ENCODE measurements around the gene NRXN3.

Gene NRXN3

DNA sequence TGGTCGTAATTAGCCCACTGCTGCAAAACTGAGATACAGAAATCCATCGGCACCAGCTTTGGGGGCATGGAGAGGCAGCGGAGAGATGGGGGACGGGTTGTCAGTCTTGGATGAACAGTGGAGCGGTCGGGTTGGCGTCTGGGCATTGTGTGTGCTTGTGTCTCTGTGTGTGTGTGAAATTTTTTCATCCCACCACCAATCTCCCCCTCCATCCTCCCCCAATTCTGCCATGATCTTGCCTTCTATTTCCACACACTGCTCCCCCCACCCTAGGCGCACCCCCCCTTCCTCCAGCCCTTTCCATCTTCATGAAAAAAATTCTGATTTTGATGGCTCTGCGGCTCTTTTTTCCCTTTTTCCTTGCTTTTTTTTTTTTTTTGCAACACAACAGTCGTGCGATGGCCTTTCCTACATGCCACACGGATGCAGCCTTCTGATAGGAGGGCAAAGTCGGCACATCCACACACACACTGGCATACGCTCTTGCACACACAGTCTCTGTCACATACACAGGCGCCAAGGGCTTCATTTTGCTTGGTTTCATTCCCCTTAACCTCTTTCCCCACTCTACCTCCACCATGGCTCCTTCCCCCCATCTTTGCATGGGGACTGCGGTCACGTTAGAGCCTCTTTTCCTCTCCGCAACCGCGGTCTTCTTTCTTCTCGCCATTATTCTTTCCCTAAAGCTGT lies 3.3 kb downstream of the NRXN3 start:
- Histone ChIP-seq H3K27ac (ENCODE audit: low read depth, low read length) (no peak overlapping the region), H2AFZ (ENCODE audit: low read length, unreplicated experiment) (no peak overlapping the region), H3K79me2 (ENCODE audit: control insufficient read depth, insufficient read depth, low read length, unreplicated experiment) (no peaks in the 10 kb centered on the region), H3K4me1 (ENCODE audit: control insufficient read depth, insufficient read depth, low read length, unreplicated experiment) (no peaks in the 10 kb centered on the region), H3K4me3 (ENCODE audit: low read depth, low read length) (no peak overlapping the region), H3K36me3 (ENCODE audit: insufficient read depth, low read length) (no peaks in the 10 kb centered on the region), H3K27me3 (ENCODE audit: insufficient read depth, low read length) (no peaks in the 10 kb centered on the region)

DNA sequence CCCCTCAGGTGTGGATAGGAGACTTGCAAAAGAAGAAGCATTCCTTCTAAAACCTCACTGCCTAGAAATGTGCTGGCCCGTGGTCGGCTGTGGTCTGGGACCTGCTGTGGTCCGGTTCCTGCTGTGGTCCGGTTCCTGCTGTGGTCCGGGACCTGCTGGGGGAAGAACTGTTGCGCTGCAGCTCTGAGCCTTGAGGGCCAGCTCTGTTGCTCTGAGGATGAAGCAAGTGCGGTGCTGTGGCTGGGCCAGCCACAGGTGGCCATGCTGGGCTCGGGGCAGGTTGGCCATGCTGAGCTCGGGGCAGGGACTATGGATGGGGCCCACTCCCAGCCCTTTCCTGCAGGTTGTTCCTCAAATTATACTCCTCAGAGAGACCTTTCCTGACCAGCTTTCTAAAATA lies 5.2 kb downstream of the NRXN3 start:
- Histone ChIP-seq H3K4me3 (ENCODE audit: low read depth, low read length) (no peak overlapping the region), H2AFZ (ENCODE audit: low read length, unreplicated experiment) (no peak overlapping the region), H3K4me1 (ENCODE audit: control insufficient read depth, insufficient read depth, low read length, unreplicated experiment) (no peaks in the 10 kb centered on the region), H3K36me3 (ENCODE audit: insufficient read depth, low read length) (no peaks in the 10 kb centered on the region), H3K27me3 (ENCODE audit: insufficient read depth, low read length) (no peaks in the 10 kb centered on the region), H3K27ac (ENCODE audit: low read depth, low read length) (no peak overlapping the region), H3K79me2 (ENCODE audit: control insufficient read depth, insufficient read depth, low read length, unreplicated experiment) (no peaks in the 10 kb centered on the region)

GRCh38 chr14:78178071-78178470 lies 7.9 kb downstream of the NRXN3 start:
- Histone ChIP-seq H3K4me3 (ENCODE audit: low read depth, low read length) (no peak overlapping the region), H3K36me3 (ENCODE audit: insufficient read depth, low read length) (no peaks in the 10 kb centered on the region), H3K27me3 (ENCODE audit: insufficient read depth, low read length) (no peaks in the 10 kb centered on the region), H3K79me2 (ENCODE audit: control insufficient read depth, insufficient read depth, low read length, unreplicated experiment) (no peaks in the 10 kb centered on the region), H2AFZ (ENCODE audit: low read length, unreplicated experiment) (no peak overlapping the region), H3K4me1 (ENCODE audit: control insufficient read depth, insufficient read depth, low read length, unreplicated experiment) (no peaks in the 10 kb centered on the region), H3K27ac (ENCODE audit: low read depth, low read length) (no peak overlapping the region)

GRCh38 chr14:78178971-78179370 lies 8.8 kb downstream of the NRXN3 start:
- Histone ChIP-seq H3K4me3 (ENCODE audit: low read depth, low read length) (no peak overlapping the region), H3K4me1 (ENCODE audit: control insufficient read depth, insufficient read depth, low read length, unreplicated experiment) (no peaks in the 10 kb centered on the region), H3K27ac (ENCODE audit: low read depth, low read length) (no peak overlapping the region), H3K27me3 (ENCODE audit: insufficient read depth, low read length) (no peaks in the 10 kb centered on the region), H3K36me3 (ENCODE audit: insufficient read depth, low read length) (no peaks in the 10 kb centered on the region), H3K79me2 (ENCODE audit: control insufficient read depth, insufficient read depth, low read length, unreplicated experiment) (no peaks in the 10 kb centered on the region), H2AFZ (ENCODE audit: low read length, unreplicated experiment) (no peak overlapping the region)

- H3K4me3 ChIP-seq (ENCODE audit: low read depth, low read length), result no peak overlapping the region
- H2AFZ ChIP-seq (ENCODE audit: low read length, unreplicated experiment), result no peak overlapping the region
- no peaks in the 10 kb centered on the region for H3K4me1 ChIP-seq (ENCODE audit: control insufficient read depth, insufficient read depth, low read length, unreplicated experiment)
- H3K27ac ChIP-seq (ENCODE audit: low read depth, low read length), result no peak overlapping the region
- H3K36me3 ChIP-seq (ENCODE audit: insufficient read depth, low read length), result no peaks in the 10 kb centered on the region
- no peaks in the 10 kb centered on the region for H3K79me2 ChIP-seq (ENCODE audit: control insufficient read depth, insufficient read depth, low read length, unreplicated experiment)
- H3K27me3 ChIP-seq (ENCODE audit: insufficient read depth, low read length), result no peaks in the 10 kb centered on the region
These were observed 11.1 kb downstream of the NRXN3 start for GRCh38 chr14:78181270-78181669.

- no peaks in the 10 kb centered on the region for H3K36me3 ChIP-seq (ENCODE audit: insufficient read depth, low read length)
- H3K27me3 ChIP-seq (ENCODE audit: insufficient read depth, low read length), result no peaks in the 10 kb centered on the region
- H3K27ac ChIP-seq (ENCODE audit: low read depth, low read length), result no peak overlapping the region
- H2AFZ ChIP-seq (ENCODE audit: low read length, unreplicated experiment), result no peak overlapping the region
- H3K4me3 ChIP-seq (ENCODE audit: low read depth, low read length), result no peak overlapping the region
- H3K4me1 ChIP-seq (ENCODE audit: control insufficient read depth, insufficient read depth, low read length, unreplicated experiment), result no peaks in the 10 kb centered on the region
- H3K79me2 ChIP-seq (ENCODE audit: control insufficient read depth, insufficient read depth, low read length, unreplicated experiment), result no peaks in the 10 kb centered on the region
These were observed 12.5 kb downstream of the NRXN3 start for GRCh38 chr14:78182722-78183121.

DNA sequence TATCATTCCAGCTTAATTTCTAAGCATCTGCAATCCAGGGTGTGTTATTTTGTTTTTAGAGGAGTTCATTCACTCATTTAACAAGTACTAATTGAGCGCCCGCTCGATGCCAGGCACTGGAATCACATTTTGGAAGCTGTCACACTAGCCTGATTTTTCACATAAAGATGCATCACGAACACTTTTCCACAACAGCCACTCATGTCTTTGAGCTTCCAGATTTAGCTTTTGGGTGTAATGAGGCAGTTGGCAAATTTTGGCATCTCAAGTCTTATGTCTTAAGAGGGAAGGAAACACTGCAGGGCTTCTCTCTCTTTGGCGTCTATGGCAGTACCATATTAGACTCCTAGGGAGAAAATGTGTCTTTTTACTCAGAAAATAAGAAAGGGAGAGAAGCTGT lies 14.0 kb downstream of the NRXN3 start:
- Histone ChIP-seq H3K4me1 (ENCODE audit: control insufficient read depth, insufficient read depth, low read length, unreplicated experiment) (no peaks in the 10 kb centered on the region), H2AFZ (ENCODE audit: low read length, unreplicated experiment) (no peak overlapping the region), H3K27ac (ENCODE audit: low read depth, low read length) (no peak overlapping the region), H3K4me3 (ENCODE audit: low read depth, low read length) (no peak overlapping the region), H3K36me3 (ENCODE audit: insufficient read depth, low read length) (no peaks in the 10 kb centered on the region), H3K79me2 (ENCODE audit: control insufficient read depth, insufficient read depth, low read length, unreplicated experiment) (no peaks in the 10 kb centered on the region), H3K27me3 (ENCODE audit: insufficient read depth, low read length) (no peaks in the 10 kb centered on the region)

DNA sequence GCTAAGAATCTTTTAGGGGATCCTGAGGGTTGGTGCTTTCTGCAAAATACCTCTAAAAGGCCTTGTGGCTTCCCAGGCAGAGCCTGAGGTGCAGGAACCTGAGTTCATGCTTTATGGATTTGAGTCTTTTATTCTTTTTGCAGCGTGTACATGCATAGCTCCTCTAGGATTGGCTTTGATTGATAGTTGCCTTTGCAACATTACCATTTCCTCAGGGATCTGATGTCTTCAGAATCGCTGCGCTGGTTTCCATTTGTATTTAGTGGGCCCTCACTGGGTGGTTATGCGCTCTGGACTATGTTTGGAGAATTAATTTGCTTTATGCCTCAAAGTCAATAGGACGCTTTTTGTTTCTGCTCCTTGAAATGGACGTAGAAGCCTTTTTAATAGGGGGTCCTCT lies 16.1 kb downstream of the NRXN3 start:
- no peaks in the 10 kb centered on the region for H3K36me3 ChIP-seq (ENCODE audit: insufficient read depth, low read length)

GRCh38 chr14:78188882-78189281 lies 18.7 kb downstream of the NRXN3 start:
- Histone ChIP-seq H3K79me2 (ENCODE audit: control insufficient read depth, insufficient read depth, low read length, unreplicated experiment) (no peaks in the 10 kb centered on the region), H3K4me1 (ENCODE audit: control insufficient read depth, insufficient read depth, low read length, unreplicated experiment) (no peaks in the 10 kb centered on the region), H2AFZ (ENCODE audit: low read length, unreplicated experiment) (no peak overlapping the region), H3K27ac (ENCODE audit: low read depth, low read length) (no peak overlapping the region), H3K27me3 (ENCODE audit: insufficient read depth, low read length) (no peaks in the 10 kb centered on the region), H3K36me3 (ENCODE audit: insufficient read depth, low read length) (no peaks in the 10 kb centered on the region), H3K4me3 (ENCODE audit: low read depth, low read length) (no peak overlapping the region)

More for the DNA sequence above, 16.1 kb downstream of the NRXN3 start:
- no peak overlapping the region for H2AFZ ChIP-seq (ENCODE audit: low read length, unreplicated experiment)
- no peak overlapping the region for H3K27ac ChIP-seq (ENCODE audit: low read depth, low read length)
- H3K4me3 ChIP-seq (ENCODE audit: low read depth, low read length), result no peak overlapping the region
- no peaks in the 10 kb centered on the region for H3K27me3 ChIP-seq (ENCODE audit: insufficient read depth, low read length)
- no peaks in the 10 kb centered on the region for H3K79me2 ChIP-seq (ENCODE audit: control insufficient read depth, insufficient read depth, low read length, unreplicated experiment)
- no peaks in the 10 kb centered on the region for H3K4me1 ChIP-seq (ENCODE audit: control insufficient read depth, insufficient read depth, low read length, unreplicated experiment)

DNA sequence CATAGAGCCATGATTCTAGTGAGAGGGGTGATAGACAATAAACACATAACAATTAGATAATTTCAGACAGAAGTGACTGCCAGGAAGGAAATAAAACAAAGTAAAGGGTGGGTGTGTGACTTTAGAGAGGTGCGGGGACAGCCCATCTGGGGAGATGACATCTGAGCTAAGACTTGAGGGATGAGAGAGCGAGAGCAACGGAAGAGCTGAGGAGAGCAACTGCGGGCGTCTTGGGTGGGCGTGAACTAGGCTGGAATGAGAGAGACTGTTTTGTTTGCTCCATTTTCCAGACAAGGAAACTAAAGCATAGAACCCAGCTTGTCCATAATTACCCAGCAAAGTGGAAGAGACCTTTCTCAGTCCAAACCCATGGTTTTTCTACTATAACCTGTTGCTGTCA lies 25.3 kb downstream of the NRXN3 start:
- Histone ChIP-seq H3K27ac (ENCODE audit: low read depth, low read length) (no peak overlapping the region), H2AFZ (ENCODE audit: low read length, unreplicated experiment) (no peak overlapping the region), H3K36me3 (ENCODE audit: insufficient read depth, low read length) (no peaks in the 10 kb centered on the region), H3K4me1 (ENCODE audit: control insufficient read depth, insufficient read depth, low read length, unreplicated experiment) (no peaks in the 10 kb centered on the region), H3K79me2 (ENCODE audit: control insufficient read depth, insufficient read depth, low read length, unreplicated experiment) (no peaks in the 10 kb centered on the region), H3K27me3 (ENCODE audit: insufficient read depth, low read length) (no peaks in the 10 kb centered on the region), H3K4me3 (ENCODE audit: low read depth, low read length) (no peak overlapping the region)

GRCh38 chr14:78196323-78196722 lies 26.1 kb downstream of the NRXN3 start:
- Histone ChIP-seq H3K79me2 (ENCODE audit: control insufficient read depth, insufficient read depth, low read length, unreplicated experiment) (no peaks in the 10 kb centered on the region), H3K36me3 (ENCODE audit: insufficient read depth, low read length) (no peaks in the 10 kb centered on the region), H3K27me3 (ENCODE audit: insufficient read depth, low read length) (no peaks in the 10 kb centered on the region), H2AFZ (ENCODE audit: low read length, unreplicated experiment) (no peak overlapping the region), H3K4me1 (ENCODE audit: control insufficient read depth, insufficient read depth, low read length, unreplicated experiment) (no peaks in the 10 kb centered on the region), H3K27ac (ENCODE audit: low read depth, low read length) (no peak overlapping the region), H3K4me3 (ENCODE audit: low read depth, low read length) (no peak overlapping the region)

Data from ACC112 (cell line).